Measurements from ENCODE around the gene TAGLN. TPM values are rescaled to one million over a fixed set of nuclear protein-coding genes. Genes with fewer than 3 reads are reported as not detected.

Gene TAGLN
- total and polyA plus RNA-seq, 2 of the 8 experiments (the other 6 are each of a cell fraction or from before 2014, with no cell fraction given), result 140 to 300 TPM

DNA sequence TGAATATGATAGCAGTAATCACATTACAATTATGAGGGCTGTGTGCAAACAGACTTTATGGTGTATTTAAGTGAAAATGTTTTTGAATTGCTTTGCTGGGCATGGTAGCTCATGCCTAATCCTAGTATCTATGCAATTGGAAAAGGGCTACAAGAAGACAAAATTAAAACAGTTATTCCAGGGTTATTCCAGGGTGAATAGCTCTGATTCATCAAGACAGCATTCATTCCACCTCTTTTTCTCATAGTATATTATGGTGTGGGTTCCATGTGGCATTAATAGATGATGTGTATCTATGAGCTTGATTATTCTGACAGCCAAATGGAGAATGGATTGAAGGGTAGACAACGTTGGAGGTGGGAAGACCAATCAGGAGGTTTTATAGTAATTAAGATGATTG lies 32.7 kb upstream of the TAGLN start:
- Histone ChIP-seq H2BK12ac (ENCODE audit: low read depth, low read length) (no peak overlapping the region), H2AFZ (ENCODE audit: low read length) (no peak overlapping the region), H3K9me3 (ENCODE audit: insufficient read depth in 2 of 2, low read depth in 1 of 2, low read length in 1 of 2) (no peaks in the 10 kb centered on the region), H3K9ac (replicated peaks in 1 of 4; ENCODE audit: extremely low read depth in 1 of 4, low read depth in 3 of 4, low read length in 3 of 4) (no peak overlapping the region), H2BK5ac (ENCODE audit: low read depth, low read length) (no peak overlapping the region), H3K4ac (replicated peaks; ENCODE audit: insufficient read length, low read depth, low read length) (no peak overlapping the region), H3K27me3 (replicated peaks in 1 of 4; ENCODE audit: control insufficient read depth in 3 of 4, extremely low read depth in 1 of 4, insufficient read depth in 3 of 4, low read length in 3 of 4) (no peaks in the 10 kb centered on the region), H3K36me3 (ENCODE audit: control insufficient read depth in 2 of 4, insufficient read depth in 4 of 4, low read length in 3 of 4) (peaks cover 21 to 79% (median 55%) of the 10 kb centered on the region in 4 experiments), H3K4me1 (replicated peaks in 1 of 4; ENCODE audit: control insufficient read depth in 3 of 4, insufficient read depth in 4 of 4, low read length in 3 of 4) (no peaks in the 10 kb centered on the region), H3K23ac (ENCODE audit: insufficient read length) (no peak overlapping the region), H2BK20ac (ENCODE audit: low read length) (no peak overlapping the region), H3K79me1 (ENCODE audit: low read depth, low read length) (no peaks in the 10 kb centered on the region; the same call in none of the 2 replicates), H4K20me1 (replicated peaks in 1 of 2; ENCODE audit: control insufficient read depth in 1 of 2, insufficient read depth in 2 of 2, low read length in 2 of 2) (peaks cover 2 to 3% of the 10 kb centered on the region in 2 experiments), H2BK120ac (replicated peaks; ENCODE audit: low read depth, low read length) (no peak overlapping the region), H3K4me3 (ENCODE audit: extremely low read depth in 1 of 4, insufficient read depth in 2 of 4, low read depth in 3 of 4, low read length in 4 of 4) (no peak overlapping the region), H4K5ac (ENCODE audit: insufficient read length, low read depth, low read length) (no peak overlapping the region), H3K56ac (replicated peaks; ENCODE audit: insufficient read length, low read depth, low read length) (no peak overlapping the region), H3K79me2 (ENCODE audit: control insufficient read depth in 1 of 2, insufficient read depth in 2 of 2, low read length in 2 of 2) (peaks cover 0 to 8% of the 10 kb centered on the region in 2 experiments; a peak in 2 of 4 replicates), H4K8ac (ENCODE audit: extremely low read depth, insufficient read depth, low read length) (no peak overlapping the region), H3K18ac (ENCODE audit: extremely low read depth, low read length) (no peak overlapping the region), H2BK15ac (ENCODE audit: low read length) (no peak overlapping the region), H3K14ac (ENCODE audit: insufficient read length) (no peak overlapping the region), H3K23me2 (ENCODE audit: low read depth, low read length) (no peaks in the 10 kb centered on the region), H2AK5ac (ENCODE audit: low read depth, low read length) (no peak overlapping the region), H4K91ac (replicated peaks; ENCODE audit: insufficient read length, low read length) (no peak overlapping the region), H3K27ac (ENCODE audit: low read depth, low read length) (no peak overlapping the region), H3K4me2 (ENCODE audit: insufficient read depth in 1 of 2, low read depth in 2 of 2, low read length in 2 of 2) (no peak overlapping the region)
- DNase-seq (ENCODE audit: low read depth in 1 of 2, low spot score in 2 of 2), result no peak
- 88% methylated on average over 1 of the region's 1 CpG; no CpG with 5 or more reads in 1 of the 2 experiments for WGBS, 2 experiments (ENCODE audit: extremely low coverage in 1 of 2, insufficient coverage in 1 of 2, insufficient read length in 1 of 2, insufficient replicate concordance in 2 of 2, low coverage in 1 of 2, low lambda C conversion rate in 2 of 2, missing lambda C conversion rate in 1 of 2)
- no peak for FAIRE-seq
- POLR2A ChIA-PET (ENCODE audit: partially characterized antibody), result interaction anchor here (1.7 to 1.8 kb wide), 2 partner anchors 10 to 11 kb away, joined by 4 to 18 read pairs; partner anchors contain the start of gene SIDT2
- CTCF ChIA-PET (ENCODE audit: partially characterized antibody), result interaction anchor here (1.0 to 2.3 kb wide), 4 partner anchors 14 to 55 kb away, joined by 3 to 7 read pairs (median 3); no protein-coding TSS in a partner anchor
- TF ChIP-seq MAFK (IDR thresholded peaks at IDR 0.05; ENCODE audit: low read depth, low read length), result no peak
- TF ChIP-seq, protein P1, sequence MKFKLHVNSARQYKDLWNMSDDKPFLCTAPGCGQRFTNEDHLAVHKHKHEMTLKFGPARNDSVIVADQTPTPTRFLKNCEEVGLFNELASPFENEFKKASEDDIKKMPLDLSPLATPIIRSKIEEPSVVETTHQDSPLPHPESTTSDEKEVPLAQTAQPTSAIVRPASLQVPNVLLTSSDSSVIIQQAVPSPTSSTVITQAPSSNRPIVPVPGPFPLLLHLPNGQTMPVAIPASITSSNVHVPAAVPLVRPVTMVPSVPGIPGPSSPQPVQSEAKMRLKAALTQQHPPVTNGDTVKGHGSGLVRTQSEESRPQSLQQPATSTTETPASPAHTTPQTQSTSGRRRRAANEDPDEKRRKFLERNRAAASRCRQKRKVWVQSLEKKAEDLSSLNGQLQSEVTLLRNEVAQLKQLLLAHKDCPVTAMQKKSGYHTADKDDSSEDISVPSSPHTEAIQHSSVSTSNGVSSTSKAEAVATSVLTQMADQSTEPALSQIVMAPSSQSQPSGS (IDR thresholded peaks at IDR 0.05; ENCODE audit: low read length), result no peak
- TF ChIP-seq KDM4A (IDR thresholded peaks at IDR 0.05; ENCODE audit: low read depth, low read length, severe bottlenecking), result no peak
- TF ChIP-seq EGR1 (IDR thresholded peaks at IDR 0.05; ENCODE audit: borderline replicate concordance, low read depth, low read length), result no peak
